Measurements from ENCODE around the gene MPZ. TPM values are rescaled to one million over a fixed set of nuclear protein-coding genes. Genes with fewer than 3 reads are reported as not detected.

MPZ gene
- total and polyA plus RNA-seq, 2 donors from 2014 or later: 3.0 to 4.1 TPM

Other genes starting within 250 kb of the MPZ start
- 21.6 TPM for gene ARHGAP30, start 240.1 kb downstream of the MPZ start, total RNA-seq
- 1.2 TPM for gene ARHGAP30, start 240.1 kb downstream of the MPZ start, polyA plus RNA-seq (ENCODE audit: insufficient read depth, low read depth, low replicate concordance)
- gene NECTIN4, start 220.4 kb downstream of the MPZ start, total RNA-seq: 12.8 TPM
- gene NECTIN4, start 220.4 kb downstream of the MPZ start, polyA plus RNA-seq (ENCODE audit: insufficient read depth, low read depth, low replicate concordance): 2.7 TPM
- 21.9 TPM for gene KLHDC9, start 211.6 kb downstream of the MPZ start, total RNA-seq
- gene KLHDC9, start 211.6 kb downstream of the MPZ start, polyA plus RNA-seq (ENCODE audit: insufficient read depth, low read depth, low replicate concordance): 32.2 TPM
- gene PFDN2, start 191.9 kb downstream of the MPZ start, total RNA-seq: 46.7 TPM
- gene PFDN2, start 191.9 kb downstream of the MPZ start, polyA plus RNA-seq (ENCODE audit: insufficient read depth, low read depth, low replicate concordance): 149 TPM
- 42.3 TPM for gene NIT1, start 191.9 kb downstream of the MPZ start, total RNA-seq
- 91.5 TPM for gene NIT1, start 191.9 kb downstream of the MPZ start, polyA plus RNA-seq (ENCODE audit: insufficient read depth, low read depth, low replicate concordance)
- 37.2 TPM for gene DEDD, start 177.3 kb downstream of the MPZ start, total RNA-seq
- gene DEDD, start 177.3 kb downstream of the MPZ start, polyA plus RNA-seq (ENCODE audit: insufficient read depth, low read depth, low replicate concordance): 23.2 TPM
- gene UFC1, start 156.0 kb downstream of the MPZ start, total RNA-seq: 96.9 TPM
- gene UFC1, start 156.0 kb downstream of the MPZ start, polyA plus RNA-seq (ENCODE audit: insufficient read depth, low read depth, low replicate concordance): 175 TPM
- 26.3 TPM for gene USP21, start 150.5 kb downstream of the MPZ start, total RNA-seq
- gene USP21, start 150.5 kb downstream of the MPZ start, polyA plus RNA-seq (ENCODE audit: insufficient read depth, low read depth, low replicate concordance): 27.7 TPM
- gene PPOX, start 143.5 kb downstream of the MPZ start, total RNA-seq: 23.6 TPM
- gene PPOX, start 143.5 kb downstream of the MPZ start, polyA plus RNA-seq (ENCODE audit: insufficient read depth, low read depth, low replicate concordance): 29.4 TPM
- gene B4GALT3, start 132.5 kb downstream of the MPZ start, total RNA-seq: 22.9 TPM
- gene B4GALT3, start 132.5 kb downstream of the MPZ start, polyA plus RNA-seq (ENCODE audit: insufficient read depth, low read depth, low replicate concordance): 33.5 TPM
- gene ADAMTS4, start 110.9 kb downstream of the MPZ start, total RNA-seq: 14.0 TPM
- gene ADAMTS4, start 110.9 kb downstream of the MPZ start, polyA plus RNA-seq (ENCODE audit: insufficient read depth, low read depth, low replicate concordance): 0.26 TPM
- 92.7 TPM for gene NDUFS2, start 107.6 kb downstream of the MPZ start, total RNA-seq
- gene NDUFS2, start 107.6 kb downstream of the MPZ start, polyA plus RNA-seq (ENCODE audit: insufficient read depth, low read depth, low replicate concordance): 197 TPM
- 43.4 TPM for gene FCER1G, start 94.7 kb downstream of the MPZ start, total RNA-seq
- 38.9 TPM for gene FCER1G, start 94.7 kb downstream of the MPZ start, polyA plus RNA-seq (ENCODE audit: insufficient read depth, low read depth, low replicate concordance)
- gene APOA2, start 86.3 kb downstream of the MPZ start, total RNA-seq: not detected
- gene APOA2, start 86.3 kb downstream of the MPZ start, polyA plus RNA-seq (ENCODE audit: insufficient read depth, low read depth, low replicate concordance): not detected
- gene TOMM40L, start 83.9 kb downstream of the MPZ start, total RNA-seq: 12.1 TPM
- 29.0 TPM for gene TOMM40L, start 83.9 kb downstream of the MPZ start, polyA plus RNA-seq (ENCODE audit: insufficient read depth, low read depth, low replicate concordance)
- not detected for gene NR1I3, start 71.8 kb downstream of the MPZ start, total RNA-seq
- gene NR1I3, start 71.8 kb downstream of the MPZ start, polyA plus RNA-seq (ENCODE audit: insufficient read depth, low read depth, low replicate concordance): 19.6 TPM
- gene PCP4L1, start 51.2 kb downstream of the MPZ start, total RNA-seq: 1.3 TPM
- gene PCP4L1, start 51.2 kb downstream of the MPZ start, polyA plus RNA-seq (ENCODE audit: insufficient read depth, low read depth, low replicate concordance): 1.2 TPM
- gene SDHC, start 4.4 kb upstream of the MPZ start, total RNA-seq: 209 TPM
- gene SDHC, start 4.4 kb upstream of the MPZ start, polyA plus RNA-seq (ENCODE audit: insufficient read depth, low read depth, low replicate concordance): 390 TPM
- 3.4 TPM for gene CFAP126, start 57.9 kb upstream of the MPZ start, total RNA-seq
- gene CFAP126, start 57.9 kb upstream of the MPZ start, polyA plus RNA-seq (ENCODE audit: insufficient read depth, low read depth, low replicate concordance): 2.5 TPM
- 47.4 TPM for gene FCGR2A, start 195.5 kb upstream of the MPZ start, total RNA-seq
- 13.1 TPM for gene FCGR2A, start 195.5 kb upstream of the MPZ start, polyA plus RNA-seq (ENCODE audit: insufficient read depth, low read depth, low replicate concordance)
- 5.5 TPM for gene HSPA6, start 214.6 kb upstream of the MPZ start, total RNA-seq
- gene HSPA6, start 214.6 kb upstream of the MPZ start, polyA plus RNA-seq (ENCODE audit: insufficient read depth, low read depth, low replicate concordance): 2.6 TPM
- 41.7 TPM for gene FCGR3A, start 239.8 kb upstream of the MPZ start, total RNA-seq
- gene FCGR3A, start 239.8 kb upstream of the MPZ start, polyA plus RNA-seq (ENCODE audit: insufficient read depth, low read depth, low replicate concordance): 12.2 TPM

Measured in kidney (tissue), 2 donors.